IMR-90 (cell line): ENCODE data around the gene ZNF746. TPM values are rescaled to one million over a fixed set of nuclear protein-coding genes. Genes with fewer than 3 reads are reported as not detected.

ENCODE experiments used
- ATAC-seq: fragments of 200-7000 bp; cut with Tn5 transposase; 2 replicates; pipeline ENCODE4 v1.9.1; 2020; ENCODE audit warnings: low read depth, mild to moderate bottlenecking, moderate library complexity
- BruUV-seq: library from RNA; stranded (reverse); fragments of 400-500 nt; replicated peaks from 2 replicates; lab custom pipeline; 2021; lab: Mats Ljungman, UMichigan
- CTCF ChIA-PET: fragments of 300-600 bp; formaldehyde crosslinking; extraction: SDS; loops from one replicate; lab custom pipeline; 2021; ENCODE audit warnings: antibody characterized with exemption; lab: Yijun Ruan, JAX
- POLR2A ChIA-PET: fragments of 300-600 bp; sonication (Branson Sonifier 250); formaldehyde crosslinking; loops from one replicate; lab custom pipeline; 2022; ENCODE audit warnings: antibody characterized with exemption; ENCODE audit not compliant: unreplicated experiment; lab: Charles Lee
- DNase-seq: peaks from one replicate; pipeline ENCODE4 v3.0.0; 2013
- H2AFZ ChIP-seq: replicated peaks from 2 replicates; pipeline ENCODE3; 2013; ENCODE audit warnings: low read length, mild to moderate bottlenecking; ENCODE audit not compliant: poor library complexity
- H2AK5ac ChIP-seq: 2 replicates; pipeline ENCODE4 v1.6.1; 2013; ENCODE audit warnings: low read depth, low read length, inconsistent platforms
- H2AK9ac ChIP-seq: replicated peaks from 2 replicates; pipeline ENCODE3; 2013; ENCODE audit warnings: mild to moderate bottlenecking, low read depth, low read length, moderate library complexity; ENCODE audit not compliant: poor library complexity
- H2BK120ac ChIP-seq: 2 replicates; pipeline ENCODE4 v1.6.1; 2013; ENCODE audit warnings: low read depth, low read length, inconsistent platforms
- H2BK15ac ChIP-seq: 3 replicates; pipeline ENCODE4 v1.6.1; 2013; ENCODE audit warnings: low read depth, low read length, inconsistent platforms
- H2BK20ac ChIP-seq: 2 replicates; pipeline ENCODE4 v1.6.1; 2013; ENCODE audit warnings: low read depth, mild to moderate bottlenecking, inconsistent platforms, low read length, moderate library complexity
- H2BK5ac ChIP-seq: 2 replicates; pipeline ENCODE4 v1.6.1; 2013; ENCODE audit warnings: mild to moderate bottlenecking, low read depth, low read length, inconsistent platforms; ENCODE audit not compliant: poor library complexity, severe bottlenecking
- H3K14ac ChIP-seq: replicated peaks from 2 replicates; pipeline ENCODE4 v1.6.1; 2013; ENCODE audit warnings: low read depth, low read length, inconsistent platforms
- H3K18ac ChIP-seq: 2 replicates; pipeline ENCODE4 v1.6.1; 2013; ENCODE audit warnings: low read depth, low read length, control low read depth
- H3K23ac ChIP-seq: 2 replicates; pipeline ENCODE4 v1.6.1; 2013; ENCODE audit warnings: low read depth, low read length, inconsistent platforms
- H3K27ac ChIP-seq: 2 replicates; pipeline ENCODE4 v1.5.1; 2013; ENCODE audit warnings: mild to moderate bottlenecking, control low read depth, low read length; ENCODE audit not compliant: insufficient read depth
- H3K27me3 ChIP-seq: 2 replicates; pipeline ENCODE4 v1.6.1; 2013; ENCODE audit warnings: low read length; ENCODE audit not compliant: control insufficient read depth, insufficient read depth
- H3K36me3 ChIP-seq: 2 replicates; pipeline ENCODE4 v1.6.1; 2013; ENCODE audit warnings: low read length, mixed read lengths; ENCODE audit not compliant: control insufficient read depth, insufficient read depth
- H3K4ac ChIP-seq: 2 replicates; pipeline ENCODE4 v1.6.1; 2013; ENCODE audit warnings: low read depth, low read length, inconsistent platforms
- H3K4me1 ChIP-seq: 2 replicates; pipeline ENCODE4 v1.6.1; 2013; ENCODE audit warnings: low read length, mixed read lengths; ENCODE audit not compliant: control insufficient read depth, insufficient read depth
- H3K4me2 ChIP-seq: 2 replicates; pipeline ENCODE4 v1.6.1; 2013; ENCODE audit warnings: low read depth, mild to moderate bottlenecking, control low read depth, low read length, moderate library complexity
- H3K4me3 ChIP-seq: 2 replicates; pipeline ENCODE4 v1.5.1; 2013; ENCODE audit warnings: low read depth, mild to moderate bottlenecking, control low read depth, low read length, moderate library complexity; ENCODE audit not compliant: insufficient read depth
- H3K56ac ChIP-seq: 2 replicates; pipeline ENCODE4 v1.6.1; 2013; ENCODE audit warnings: low read length, inconsistent platforms; ENCODE audit not compliant: insufficient read depth; ENCODE audit errors: extremely low read depth
- H3K79me1 ChIP-seq, 2 experiments: 2 replicates each; pipeline ENCODE4 v1.6.1; 2013; ENCODE audit warnings: low read length in 2 of 2, inconsistent platforms in 1 of 2, low read depth in 1 of 2
- H3K9ac ChIP-seq: 2 replicates; pipeline ENCODE4 v1.6.1; 2013; ENCODE audit warnings: low read depth, low read length, control low read depth
- H3K9me1 ChIP-seq: 2 replicates; pipeline ENCODE4 v1.6.1; 2013; ENCODE audit warnings: low read length, inconsistent platforms; ENCODE audit not compliant: insufficient read depth
- H3K9me3 ChIP-seq: 2 replicates; pipeline ENCODE4 v1.6.1; 2013; ENCODE audit warnings: low read length; ENCODE audit not compliant: control insufficient read depth, insufficient read depth
- H4K20me1 ChIP-seq: 2 replicates; pipeline ENCODE4 v1.6.1; 2013; ENCODE audit warnings: low read length, inconsistent platforms; ENCODE audit not compliant: insufficient read depth
- H4K5ac ChIP-seq: 2 replicates; pipeline ENCODE4 v1.6.1; 2013; ENCODE audit warnings: mild to moderate bottlenecking, low read depth, low read length, control low read depth
- H4K8ac ChIP-seq, 2 experiments: 2 replicates each; pipeline ENCODE4 v1.6.1; 2013; ENCODE audit warnings: low read depth in 2 of 2, low read length in 2 of 2, control low read depth in 1 of 2, inconsistent platforms in 1 of 2
- H4K91ac ChIP-seq: 2 replicates; pipeline ENCODE4 v1.6.1; 2013; ENCODE audit warnings: low read depth, low read length, inconsistent platforms; ENCODE audit not compliant: insufficient read depth
- CHD1 ChIP-seq: IDR thresholded peaks from 2 replicates; pipeline ENCODE4 v1.6.1; 2012; ENCODE audit warnings: low read depth, low read length, improper control_type of control experiment
- RCOR1 ChIP-seq: IDR thresholded peaks from 2 replicates; pipeline ENCODE4 v1.6.1; 2012; ENCODE audit warnings: mild to moderate bottlenecking, low read length, improper control_type of control experiment; ENCODE audit not compliant: insufficient replicate concordance
- WGBS, 2 experiments: methylation state at CpG; one replicate each; pipeline versions ENCODE4 v1.1.5 to v1.1.7; 2013; ENCODE audit warnings: missing lambda C conversion rate in 2 of 2; ENCODE audit not compliant: insufficient read length in 1 of 2; ENCODE audit errors: extremely low coverage in 2 of 2; 5-methylcytosine and 5-hydroxymethylcytosine counted together
- dilution Hi-C: fragments of 300-500 bp; cut with HindIII; formaldehyde crosslinking; loops from one replicate; pipeline ENCODE4 v1.14.3; 2018; ENCODE audit warnings: low sequenced_read_pairs; ENCODE audit not compliant: unreplicated experiment
- in situ Hi-C: fragments of 300-500 bp; cut with MboI; formaldehyde crosslinking; loops from 3 replicates; pipeline ENCODE4 v1.14.3; 2019; ENCODE audit warnings: low sequenced_read_pairs, inconsistent platforms, mixed read lengths
- intact Hi-C: fragments of 100-400 bp; cut with micrococcal nuclease; formaldehyde crosslinking; loops from 2 replicates; pipeline ENCODE4 v1.10.0; 2022
- polyA plus RNA-seq, 3 experiments: library from polyadenylated mRNA; depleted of rRNA; stranded (reverse); fragments of >200 nt; gene quantifications; 2 replicates each; pipeline ENCODE4 v1.2.3, GENCODE V29; 2012; ENCODE audit warnings: low replicate concordance in 1 of 3
- total RNA-seq: library from RNA; depleted of rRNA; stranded (reverse); fragments of >200 nt; gene quantifications from 2 replicates; pipeline ENCODE4 v1.2.3, GENCODE V29; 2012
- TF ChIP-seq, protein P1 (sequence below): fragments of 150-350 bp; IDR thresholded peaks from 2 replicates; pipeline ENCODE4 v1.6.1; 2017; ENCODE audit warnings: mild to moderate bottlenecking, antibody characterized with exemption, low read length, low read depth

The ZNF746 gene
- total and polyA plus RNA-seq, 2 of the 4 experiments (the other 2 are of a cell fraction) = 6.6 to 8.4 TPM

DNA sequence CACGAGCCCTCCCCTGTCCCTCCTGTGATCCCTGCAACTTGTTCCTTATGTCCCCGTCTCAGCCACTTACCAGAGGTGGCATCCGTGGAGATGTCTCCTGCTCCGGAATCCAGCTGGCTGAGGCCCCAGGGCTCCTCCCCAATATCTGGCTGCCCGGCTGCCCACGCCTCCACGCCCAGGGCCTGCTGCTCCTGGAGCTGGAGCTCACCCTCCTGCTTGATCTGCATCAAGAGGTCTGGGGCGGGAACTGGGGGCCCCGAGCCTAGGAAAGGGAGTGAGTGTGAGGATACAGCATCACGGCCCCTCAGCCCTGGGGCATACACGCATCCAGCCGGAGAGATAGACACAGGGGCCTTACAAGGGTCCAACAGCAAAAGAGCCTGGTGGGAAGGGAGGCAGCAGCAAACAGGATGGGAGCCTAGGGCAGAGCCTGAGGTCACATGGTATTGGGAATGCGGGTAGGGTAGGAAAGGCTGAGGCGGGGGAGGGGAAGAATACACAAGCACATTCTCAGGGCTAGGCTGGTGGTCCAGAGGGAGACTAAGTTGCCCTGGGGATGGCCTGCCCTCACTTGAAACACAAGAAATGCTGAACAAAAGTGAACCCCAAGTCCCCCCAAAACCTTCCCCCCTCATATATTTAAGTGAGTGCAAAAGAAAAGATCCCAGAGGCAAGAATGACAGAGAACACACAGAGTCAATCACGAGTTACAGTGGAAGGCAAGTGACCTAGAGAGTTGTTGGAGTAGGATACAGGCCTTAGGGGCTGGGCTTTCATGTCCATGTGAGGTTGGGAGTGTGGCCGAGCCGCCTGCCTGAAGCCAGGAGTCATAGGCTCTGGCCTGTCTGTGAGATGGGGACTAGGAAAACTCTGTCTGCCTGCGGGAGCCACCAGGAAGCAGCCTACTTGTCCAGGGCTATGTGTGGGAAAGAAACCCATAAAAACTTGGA lies 19.8 kb downstream of the ZNF746 start (continued):
- TF ChIP-seq RCOR1 = no peak

DNA sequence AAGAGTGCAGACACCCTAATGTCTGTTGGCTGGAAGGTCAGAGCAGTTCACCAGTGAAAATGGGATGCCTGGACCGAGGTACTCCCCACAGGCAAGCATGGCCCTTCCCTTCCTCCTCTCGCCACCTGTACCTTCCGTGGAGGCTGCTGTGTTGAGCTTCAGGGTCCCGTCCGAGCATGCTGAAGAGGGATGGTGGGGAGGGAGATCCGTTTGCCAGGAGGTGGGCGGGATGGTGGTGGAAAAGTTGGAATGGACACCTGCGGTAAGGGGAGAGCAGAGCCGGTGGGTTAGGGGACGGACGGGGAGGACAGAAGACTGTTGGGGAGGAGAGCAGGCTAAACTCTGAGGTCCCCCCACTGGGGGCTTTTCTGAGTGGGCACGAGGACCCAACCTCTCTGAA lies 20.8 kb downstream of the ZNF746 start:
- CTCF ChIA-PET = no interaction called here
- Histone ChIP-seq H2AK9ac (no peak overlapping the region), H3K4me2 (no peak overlapping the region), H3K14ac (no peak overlapping the region), H2BK5ac (no peak overlapping the region), H3K9me1 (no peaks in the 10 kb centered on the region), H3K9me3 (peaks cover 2% of the 10 kb centered on the region; the same call in 1 of the 2 replicates), H2AFZ (no peak overlapping the region), H4K8ac (no peak overlapping the region), H3K79me1 (peaks cover 8 to 17% of the 10 kb centered on the region in 2 experiments), H3K4me1 (no peaks in the 10 kb centered on the region), H3K27me3 (no peaks in the 10 kb centered on the region), H2BK120ac (no peak overlapping the region), H3K56ac (no peak overlapping the region), H2BK15ac (no peak overlapping the region), H4K91ac (no peak overlapping the region), H2BK20ac (no peak overlapping the region), H3K9ac (no peak overlapping the region), H2AK5ac (no peak overlapping the region), H3K4me3 (no peak overlapping the region), H3K36me3 (peaks cover 57% of the 10 kb centered on the region), H3K27ac (no peak overlapping the region), H3K23ac (no peak overlapping the region), H3K18ac (no peak overlapping the region), H4K5ac (no peak overlapping the region), H4K20me1 (no peaks in the 10 kb centered on the region), H3K4ac (no peak overlapping the region)
- dilution Hi-C loops (no loop called here), intact Hi-C loops (no loop called here), in situ Hi-C loops (no loop called here)
- no peak for ATAC-seq
- no TSS peak for BruUV-seq
- POLR2A ChIA-PET = no interaction called here
- TF ChIP-seq, protein P1, sequence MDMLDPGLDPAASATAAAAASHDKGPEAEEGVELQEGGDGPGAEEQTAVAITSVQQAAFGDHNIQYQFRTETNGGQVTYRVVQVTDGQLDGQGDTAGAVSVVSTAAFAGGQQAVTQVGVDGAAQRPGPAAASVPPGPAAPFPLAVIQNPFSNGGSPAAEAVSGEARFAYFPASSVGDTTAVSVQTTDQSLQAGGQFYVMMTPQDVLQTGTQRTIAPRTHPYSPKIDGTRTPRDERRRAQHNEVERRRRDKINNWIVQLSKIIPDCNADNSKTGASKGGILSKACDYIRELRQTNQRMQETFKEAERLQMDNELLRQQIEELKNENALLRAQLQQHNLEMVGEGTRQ = no peak
- no peak for TF ChIP-seq CHD1
- no CpG with 5 or more reads among the region's 12 CpGs for WGBS, 2 experiments
- no peak for DNase-seq
